ENCODE data around the gene TTC7B. TPM values are rescaled to one million over a fixed set of nuclear protein-coding genes. Genes with fewer than 3 reads are reported as not detected.

Gene TTC7B
- total RNA-seq, 1 experiment from 2014 or later, result 70.6 TPM

DNA sequence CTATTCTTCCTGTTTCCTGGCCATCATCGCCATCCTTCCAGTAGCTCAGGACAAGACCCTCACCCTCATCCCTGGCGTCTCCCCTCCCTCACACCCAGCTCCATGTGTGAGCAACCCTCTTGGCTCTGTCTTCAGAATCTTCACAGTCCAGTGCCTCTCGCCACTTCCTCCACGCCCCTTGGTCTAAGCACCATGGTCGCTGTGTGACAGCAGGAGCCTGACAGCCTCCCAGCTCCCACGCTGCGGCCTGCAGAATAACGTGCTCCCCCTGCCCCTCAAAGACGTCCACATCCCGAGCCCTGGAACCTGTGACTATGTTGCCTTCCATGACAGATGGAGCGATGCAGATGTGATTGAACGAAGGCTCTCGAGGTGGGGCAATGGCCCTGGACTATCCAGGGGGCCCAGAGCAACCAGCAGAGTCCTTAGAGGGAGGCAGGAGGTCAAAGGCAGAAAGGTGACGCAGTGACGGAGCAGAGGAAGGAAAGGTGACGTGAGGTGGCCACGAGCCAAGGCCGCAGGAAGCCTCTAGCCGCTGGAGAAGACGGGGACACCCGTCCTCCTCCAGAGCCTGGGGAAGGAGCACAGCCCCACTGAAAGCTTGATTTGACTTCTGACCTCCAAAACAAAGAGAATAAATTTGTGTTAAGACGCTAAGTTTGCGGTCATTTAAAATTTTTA lies 279.6 kb downstream of the TTC7B start:
- CTCF ChIA-PET, result no interaction called here
- POLR2A ChIA-PET, result no interaction called here

More for the DNA sequence above, 279.6 kb downstream of the TTC7B start:
- intact Hi-C loops (cut with micrococcal nuclease), result no loop called here
- no peak for ATAC-seq
- Histone ChIP-seq H4K20me1 (ENCODE audit: insufficient read depth) (no peaks in the 10 kb centered on the region), H3K27ac (ENCODE audit: low read depth, low read length) (no peak overlapping the region), H3K4me3 (replicated peaks in 1 of 2; ENCODE audit: low read depth in 1 of 2, low read length in 2 of 2) (no peak overlapping the region), H3K4me2 (ENCODE audit: low read length) (no peak overlapping the region), H3K9me3 (ENCODE audit: control insufficient read depth in 1 of 2, insufficient read depth in 1 of 2, low read depth in 1 of 2, low read length in 2 of 2) (no peaks in the 10 kb centered on the region), H3K4me1 (ENCODE audit: control insufficient read depth in 1 of 2, insufficient read depth in 2 of 2, low read length in 2 of 2) (no peaks in the 10 kb centered on the region), H3K36me3 (ENCODE audit: control insufficient read depth in 1 of 2, insufficient read depth in 2 of 2, low read length in 2 of 2) (no peaks in the 10 kb centered on the region), H3K9ac (ENCODE audit: low read length) (no peak overlapping the region), H2AFZ (ENCODE audit: low read depth, low read length, poor library complexity, severe bottlenecking) (no peak overlapping the region), H3K9me2 (ENCODE audit: insufficient read depth) (no peaks in the 10 kb centered on the region), H3K27me3 (ENCODE audit: insufficient read depth, low read length) (no peaks in the 10 kb centered on the region), H3K79me2 (ENCODE audit: insufficient read depth, low read length) (no peaks in the 10 kb centered on the region)
- no TSS peak for BruUV-seq (replicated peaks)
- TF ChIP-seq, protein P1, sequence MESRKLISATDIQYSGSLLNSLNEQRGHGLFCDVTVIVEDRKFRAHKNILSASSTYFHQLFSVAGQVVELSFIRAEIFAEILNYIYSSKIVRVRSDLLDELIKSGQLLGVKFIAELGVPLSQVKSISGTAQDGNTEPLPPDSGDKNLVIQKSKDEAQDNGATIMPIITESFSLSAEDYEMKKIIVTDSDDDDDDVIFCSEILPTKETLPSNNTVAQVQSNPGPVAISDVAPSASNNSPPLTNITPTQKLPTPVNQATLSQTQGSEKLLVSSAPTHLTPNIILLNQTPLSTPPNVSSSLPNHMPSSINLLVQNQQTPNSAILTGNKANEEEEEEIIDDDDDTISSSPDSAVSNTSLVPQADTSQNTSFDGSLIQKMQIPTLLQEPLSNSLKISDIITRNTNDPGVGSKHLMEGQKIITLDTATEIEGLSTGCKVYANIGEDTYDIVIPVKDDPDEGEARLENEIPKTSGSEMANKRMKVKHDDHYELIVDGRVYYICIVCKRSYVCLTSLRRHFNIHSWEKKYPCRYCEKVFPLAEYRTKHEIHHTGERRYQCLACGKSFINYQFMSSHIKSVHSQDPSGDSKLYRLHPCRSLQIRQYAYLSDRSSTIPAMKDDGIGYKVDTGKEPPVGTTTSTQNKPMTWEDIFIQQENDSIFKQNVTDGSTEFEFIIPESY (IDR thresholded peaks at IDR 0.05; ENCODE audit: extremely low read depth, insufficient replicate concordance, low read length), result no peak
- TF ChIP-seq, protein P2, sequence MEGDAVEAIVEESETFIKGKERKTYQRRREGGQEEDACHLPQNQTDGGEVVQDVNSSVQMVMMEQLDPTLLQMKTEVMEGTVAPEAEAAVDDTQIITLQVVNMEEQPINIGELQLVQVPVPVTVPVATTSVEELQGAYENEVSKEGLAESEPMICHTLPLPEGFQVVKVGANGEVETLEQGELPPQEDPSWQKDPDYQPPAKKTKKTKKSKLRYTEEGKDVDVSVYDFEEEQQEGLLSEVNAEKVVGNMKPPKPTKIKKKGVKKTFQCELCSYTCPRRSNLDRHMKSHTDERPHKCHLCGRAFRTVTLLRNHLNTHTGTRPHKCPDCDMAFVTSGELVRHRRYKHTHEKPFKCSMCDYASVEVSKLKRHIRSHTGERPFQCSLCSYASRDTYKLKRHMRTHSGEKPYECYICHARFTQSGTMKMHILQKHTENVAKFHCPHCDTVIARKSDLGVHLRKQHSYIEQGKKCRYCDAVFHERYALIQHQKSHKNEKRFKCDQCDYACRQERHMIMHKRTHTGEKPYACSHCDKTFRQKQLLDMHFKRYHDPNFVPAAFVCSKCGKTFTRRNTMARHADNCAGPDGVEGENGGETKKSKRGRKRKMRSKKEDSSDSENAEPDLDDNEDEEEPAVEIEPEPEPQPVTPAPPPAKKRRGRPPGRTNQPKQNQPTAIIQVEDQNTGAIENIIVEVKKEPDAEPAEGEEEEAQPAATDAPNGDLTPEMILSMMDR (IDR thresholded peaks at IDR 0.05 in 2 of 3, conservative IDR thresholded peaks at IDR 0.05 in 1 of 3; ENCODE audit: borderline replicate concordance in 1 of 3, insufficient read depth in 1 of 3, low read depth in 2 of 3, low read length in 2 of 3), result no peak
- DNase-seq (ENCODE audit: low read depth, low spot score), result no peak
- RAD21 ChIA-PET (ENCODE audit: low non-redundant PET in 1 of 2, low total read pairs in 2 of 2, uncharacterized antibody in 2 of 2, unreplicated experiment in 2 of 2), result no interaction called here
